Measurements from ENCODE around the gene POMZP3.
"Not testable (repeated sequence)": the region's sequence is repeated elsewhere in the genome, so short reads cannot be mapped to it uniquely, and the experiment has no call there.

Gene POMZP3

DNA sequence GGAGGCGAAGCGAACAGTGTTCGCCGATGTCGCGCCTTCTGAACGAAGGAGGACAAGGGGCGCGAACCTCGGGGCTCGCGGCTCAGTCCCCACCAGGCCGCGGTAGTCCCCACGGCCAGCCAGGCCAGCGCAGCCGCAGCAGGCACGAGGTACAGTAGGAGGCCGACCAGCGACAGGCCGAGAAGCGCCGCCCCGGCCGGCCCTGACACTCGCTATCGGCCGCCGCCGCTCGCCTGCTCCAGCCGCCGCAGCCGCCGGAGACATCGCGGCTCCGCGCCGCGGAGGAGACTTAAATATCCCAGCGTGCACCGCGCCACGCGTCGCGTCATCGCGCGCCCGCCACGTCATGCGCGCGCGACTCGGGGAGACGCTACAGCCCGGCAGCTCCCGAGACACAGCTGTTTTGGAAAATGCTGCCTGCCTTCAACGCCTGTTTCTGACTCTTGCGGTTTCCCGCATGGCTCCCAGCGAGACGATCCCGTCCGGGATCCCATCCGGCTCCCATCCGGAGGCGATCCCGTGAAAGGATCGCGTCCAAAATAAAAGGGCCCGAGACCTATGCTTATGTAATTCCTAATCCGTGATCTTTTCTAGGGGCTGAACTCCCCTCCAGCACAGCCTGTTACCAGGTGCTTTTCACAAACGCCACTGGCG, at the start of gene POMZP3:
Gene POMZP3, minus strand, starts transcription at position 291 of the 654 bp plus-strand sequence. CDS start 1,215 bp downstream, outside the sequence.
- not testable (repeated sequence) for DNase-seq (ENCODE audit: low spot score)

DNA sequence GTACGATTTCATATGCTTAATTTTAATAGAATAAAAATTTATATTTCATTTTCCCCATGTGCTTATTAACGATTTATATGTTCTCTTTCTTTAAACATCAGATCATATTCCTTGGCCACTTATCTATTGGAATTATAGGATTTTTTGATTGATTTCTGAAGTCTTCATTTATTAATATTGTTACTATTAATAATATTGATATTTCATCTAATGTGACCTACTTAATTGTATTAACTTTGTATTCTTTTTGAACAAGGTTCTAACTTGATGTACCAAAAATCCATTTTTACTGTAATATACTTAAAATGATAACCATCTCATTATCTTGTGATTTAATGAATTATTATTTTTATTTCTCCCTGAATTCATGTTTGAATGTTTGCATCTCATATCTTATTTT, 48.7 kb upstream of the POMZP3 start:
- DNase-seq (ENCODE audit: low spot score) = not testable (repeated sequence)

DNA sequence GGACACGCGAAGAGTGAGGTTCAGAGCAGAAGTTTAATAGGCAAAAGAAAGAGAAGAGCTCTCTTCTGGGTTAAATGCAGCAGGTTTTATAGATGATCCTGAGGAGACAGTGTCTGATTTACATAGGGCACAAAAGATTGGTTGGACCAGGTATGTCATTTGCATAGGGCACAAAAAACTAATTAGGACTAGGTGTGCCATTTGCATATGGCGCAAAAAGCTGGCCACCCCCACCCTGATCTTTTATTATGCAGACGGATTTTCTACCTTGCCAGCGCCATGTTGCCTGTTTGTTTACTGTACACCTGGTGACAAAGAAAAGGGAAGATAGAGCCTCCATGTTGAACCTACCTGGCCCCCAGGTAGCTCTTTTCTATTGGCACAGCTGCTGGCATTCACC, 46.3 kb upstream of the POMZP3 start:
- DNase-seq (ENCODE audit: low spot score) = not testable (repeated sequence)

DNA sequence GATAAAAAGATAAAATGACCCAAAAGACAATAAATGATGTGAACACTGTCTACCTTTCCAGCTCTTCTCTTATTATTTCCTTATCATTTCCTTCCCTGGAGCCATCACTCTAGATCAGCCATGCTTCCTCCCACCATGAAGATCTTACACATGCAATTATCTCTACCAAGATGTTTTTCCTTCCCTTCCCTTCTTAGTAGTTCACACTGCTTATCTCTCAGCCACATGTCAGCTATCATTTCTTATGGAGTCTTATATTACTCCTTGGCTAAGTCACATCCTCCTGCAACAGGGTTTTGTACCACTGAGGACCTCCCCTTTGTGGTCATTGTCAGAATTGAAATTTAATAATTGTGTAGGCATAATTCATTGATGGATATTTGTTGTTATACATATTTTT, 32.1 kb upstream of the POMZP3 start:
- DNase-seq (ENCODE audit: low spot score) = not testable (repeated sequence)

DNA sequence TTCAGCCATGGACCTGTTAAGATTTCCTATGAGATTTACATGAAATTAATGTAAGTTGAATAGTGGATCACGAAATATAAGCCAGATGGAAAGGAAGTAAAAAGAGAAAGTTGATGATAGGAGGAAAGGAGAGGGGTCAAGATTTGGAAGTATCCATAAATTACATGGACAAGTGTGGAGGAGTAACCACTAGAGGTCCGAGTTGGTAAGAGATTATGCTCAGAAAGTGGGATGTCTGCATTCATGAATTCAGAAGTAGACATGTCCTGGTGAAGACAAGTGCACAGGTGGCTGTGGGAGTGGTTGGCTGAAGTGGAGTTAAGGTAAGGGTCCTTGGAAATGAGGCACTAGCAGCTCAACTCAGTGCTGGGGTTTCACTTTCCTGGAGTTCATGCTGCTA, 29.3 kb upstream of the POMZP3 start:
- DNase-seq (ENCODE audit: low spot score) = not testable (repeated sequence)

DNA sequence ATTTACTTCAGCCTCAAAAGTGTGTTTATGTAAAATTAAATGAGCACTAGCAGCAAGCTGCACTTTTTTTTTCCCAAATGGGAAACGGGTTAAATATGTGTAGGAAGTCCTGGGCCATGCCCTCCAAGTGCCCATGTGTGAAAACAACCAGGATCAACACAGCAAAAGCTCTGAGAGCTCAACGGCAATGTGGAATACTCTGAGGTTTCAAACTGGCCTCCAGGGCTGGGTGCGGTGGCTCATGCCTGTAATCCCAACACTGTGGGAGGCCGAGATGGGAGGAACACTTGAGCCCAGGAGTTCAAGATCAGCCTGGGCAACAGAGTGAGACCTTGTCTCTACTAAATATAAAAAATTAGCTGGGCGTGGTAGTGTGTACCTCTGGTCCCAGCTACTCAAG, 15.5 kb upstream of the POMZP3 start:
- not testable (repeated sequence) for DNase-seq (ENCODE audit: low spot score)

DNA sequence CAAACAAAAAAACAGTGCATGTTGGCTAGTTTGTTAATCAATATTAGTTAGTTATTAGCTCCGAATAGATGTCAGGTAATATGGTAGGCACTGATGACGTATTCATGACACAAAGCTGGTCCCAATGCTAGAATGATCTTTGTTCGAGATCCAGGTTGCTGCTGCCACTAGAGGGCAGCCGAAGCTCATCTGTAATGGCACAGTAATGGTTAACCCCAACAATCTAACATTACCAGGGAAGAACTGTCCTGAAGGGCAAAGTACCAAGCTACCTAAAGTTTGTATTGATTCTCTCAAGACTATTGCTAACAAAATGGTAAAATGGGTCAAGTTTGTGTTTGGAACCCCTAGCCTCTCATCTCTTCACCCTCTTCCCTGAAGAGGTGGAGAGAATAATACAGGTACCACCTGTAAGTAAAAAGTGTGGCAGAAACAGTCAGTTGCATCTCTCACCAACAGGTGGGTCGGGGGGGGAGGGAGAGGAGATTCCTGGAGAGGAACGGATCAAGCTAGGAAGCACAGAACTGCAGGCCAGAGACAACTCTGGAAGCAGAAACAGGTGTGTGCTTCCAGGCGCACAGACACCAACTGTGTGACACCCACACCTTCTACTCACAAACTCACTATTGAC, 10.1 kb upstream of the POMZP3 start:
- DNase-seq (ENCODE audit: low spot score) = not testable (repeated sequence)

DNA sequence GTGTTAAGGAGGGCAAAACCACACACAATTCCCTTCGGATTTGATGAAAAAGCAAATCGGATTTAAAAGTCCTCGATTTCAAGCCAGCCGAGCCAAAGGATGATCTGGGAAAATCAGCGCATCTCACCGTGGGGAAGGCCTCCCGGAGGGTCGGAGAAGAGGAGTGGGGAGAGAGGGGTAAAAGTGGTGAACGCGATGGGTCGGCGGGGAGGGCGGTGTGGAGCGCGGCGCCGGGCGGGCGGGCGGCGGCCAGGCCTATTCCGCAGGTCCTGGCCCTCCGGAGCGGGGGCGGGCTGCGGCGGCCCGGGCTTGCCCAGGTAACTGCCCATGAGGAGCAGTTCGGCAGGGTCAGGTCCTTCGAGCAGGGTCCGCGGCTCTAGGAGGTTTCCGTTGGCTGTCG, 498 bp downstream of the POMZP3 start:
- peak; percentile 14 for DNase-seq (ENCODE audit: low spot score)

DNA sequence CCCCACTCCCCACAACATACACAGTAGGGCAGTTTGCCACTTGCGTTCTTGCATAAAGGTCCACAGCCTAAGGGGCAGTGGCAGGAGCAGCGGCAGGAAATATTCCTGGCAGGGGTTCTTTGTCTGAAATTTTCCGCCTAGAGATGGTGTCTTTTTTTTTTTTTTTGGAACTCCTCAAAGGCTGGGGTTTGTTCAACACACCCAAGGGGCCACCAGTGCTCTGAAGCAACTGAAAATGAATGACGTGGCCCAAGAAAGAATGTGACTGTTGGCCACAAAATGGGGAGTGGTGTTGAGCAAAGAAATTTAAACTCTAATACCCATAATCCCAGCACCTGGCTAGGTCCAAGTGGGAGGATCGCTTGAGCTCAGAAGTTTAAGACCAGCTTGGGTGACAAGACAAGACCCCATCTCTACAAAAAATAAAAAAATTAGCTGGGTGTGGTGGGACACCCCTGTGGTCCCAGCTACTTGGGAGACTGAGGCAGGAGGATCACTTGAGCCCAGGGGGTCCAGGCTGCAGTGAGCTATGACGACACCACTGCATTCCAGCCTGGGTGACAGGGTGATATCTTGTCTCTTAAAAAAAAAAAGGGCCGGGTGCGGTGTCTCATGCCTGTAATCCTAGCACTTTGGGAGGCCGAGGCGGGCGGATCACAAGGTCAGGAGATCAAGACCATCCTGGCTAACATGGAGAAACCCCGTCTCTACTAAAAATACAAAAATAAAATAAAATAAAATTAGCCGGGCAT, 7.5 kb downstream of the POMZP3 start:
- not testable (repeated sequence) for DNase-seq (ENCODE audit: low spot score)

DNA sequence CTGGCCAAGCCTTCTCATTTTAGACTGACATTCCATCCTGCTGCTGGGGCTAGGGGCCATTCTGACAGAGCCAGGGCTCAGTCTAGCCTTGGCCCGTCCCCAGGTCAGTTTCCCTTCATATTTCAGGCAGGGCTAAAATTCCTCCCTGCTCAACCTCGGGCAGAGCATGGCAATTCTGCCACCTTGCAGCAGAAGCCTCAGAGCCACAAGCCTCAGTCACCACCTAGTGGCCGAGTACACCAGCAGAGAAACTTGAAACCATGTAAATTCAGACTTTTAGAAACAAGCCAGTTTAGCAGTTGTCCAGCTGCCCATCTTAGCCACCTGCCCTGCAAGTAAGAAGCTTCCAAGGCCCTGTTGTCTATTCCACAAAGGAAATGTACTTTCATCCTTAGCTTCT, 13.3 kb downstream of the POMZP3 start:
- not testable (repeated sequence) for DNase-seq (ENCODE audit: low spot score)

DNA sequence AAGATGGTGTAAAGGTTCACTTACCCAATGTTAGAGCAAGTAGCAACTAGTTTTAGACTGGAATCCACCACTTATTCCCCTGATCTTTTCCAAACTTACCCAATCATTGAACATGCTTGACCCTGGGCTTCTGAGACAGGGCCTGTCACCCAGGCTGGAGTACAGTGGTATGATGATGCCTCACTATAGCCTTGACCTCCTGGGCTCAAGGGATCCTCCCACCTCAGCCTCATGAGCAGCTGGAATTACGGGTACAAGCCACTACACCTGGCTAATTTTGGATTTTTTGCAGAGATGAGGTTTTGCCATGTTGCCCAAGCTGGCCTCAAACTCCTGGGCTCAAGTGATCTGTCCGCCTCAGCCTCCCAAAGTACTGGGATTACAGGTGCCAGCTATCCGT, 14.8 kb downstream of the POMZP3 start:
- DNase-seq (ENCODE audit: low spot score) = not testable (repeated sequence)

DNA sequence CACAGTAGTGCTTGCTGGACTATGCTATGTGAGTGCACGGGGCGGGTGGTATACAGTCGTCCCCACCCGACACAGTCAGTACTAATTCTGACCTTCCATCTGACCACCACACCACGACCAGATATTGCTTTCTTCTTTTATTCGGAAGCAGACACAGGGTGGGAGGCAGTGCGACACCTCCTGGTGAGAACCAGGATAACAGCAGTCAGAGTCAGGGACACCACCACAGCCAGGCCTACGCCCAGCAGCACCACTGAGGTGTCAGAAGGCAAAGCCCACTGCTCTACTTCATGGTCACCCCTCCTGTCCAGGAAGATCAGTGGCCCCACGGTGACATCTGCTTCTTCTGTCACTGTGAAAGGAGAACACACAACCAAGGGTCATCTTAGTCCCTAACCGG, 17.2 kb downstream of the POMZP3 start:
- DNase-seq (ENCODE audit: low spot score) = not testable (repeated sequence)

DNA sequence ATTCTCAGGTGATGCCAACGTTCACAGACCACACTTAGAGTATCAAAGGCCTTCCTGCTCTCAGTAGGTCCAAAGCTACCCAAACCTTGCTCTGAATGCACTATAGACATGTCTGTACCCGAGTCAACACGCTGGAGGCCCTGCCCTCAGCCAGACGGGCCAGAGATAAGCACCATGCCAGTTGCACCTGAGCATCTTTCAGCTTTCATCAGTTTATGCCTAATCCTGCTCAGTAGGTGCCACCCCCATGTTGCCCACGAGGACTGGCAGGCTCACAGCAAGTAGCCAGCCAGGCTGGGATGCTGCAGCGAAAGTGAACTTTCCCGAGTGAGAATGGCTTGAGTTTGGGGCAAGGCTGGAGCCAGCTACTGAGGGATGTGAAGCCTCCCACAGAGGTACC, 18.6 kb downstream of the POMZP3 start:
- DNase-seq (ENCODE audit: low spot score) = not testable (repeated sequence)

DNA sequence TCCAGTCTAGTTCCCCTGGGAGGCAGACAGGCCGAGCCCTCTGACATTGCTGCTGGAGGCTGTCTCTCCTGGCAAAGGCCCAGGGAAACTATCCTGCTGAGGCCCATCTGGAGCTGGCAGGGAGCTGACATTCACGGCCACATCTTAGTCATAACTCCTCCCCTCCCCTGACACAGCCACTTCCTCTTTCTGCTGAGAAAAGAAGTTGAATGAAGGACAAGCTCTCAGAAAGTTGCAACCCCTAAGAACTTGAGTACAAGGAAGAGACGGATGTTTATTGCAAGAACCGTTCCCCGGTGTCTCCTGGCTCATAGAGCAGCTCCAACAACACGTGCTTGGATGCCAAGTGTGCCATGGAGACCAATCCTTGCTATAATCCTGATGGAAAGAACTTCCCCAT, 21.1 kb downstream of the POMZP3 start:
- DNase-seq (ENCODE audit: low spot score) = peak; percentile 78

DNA sequence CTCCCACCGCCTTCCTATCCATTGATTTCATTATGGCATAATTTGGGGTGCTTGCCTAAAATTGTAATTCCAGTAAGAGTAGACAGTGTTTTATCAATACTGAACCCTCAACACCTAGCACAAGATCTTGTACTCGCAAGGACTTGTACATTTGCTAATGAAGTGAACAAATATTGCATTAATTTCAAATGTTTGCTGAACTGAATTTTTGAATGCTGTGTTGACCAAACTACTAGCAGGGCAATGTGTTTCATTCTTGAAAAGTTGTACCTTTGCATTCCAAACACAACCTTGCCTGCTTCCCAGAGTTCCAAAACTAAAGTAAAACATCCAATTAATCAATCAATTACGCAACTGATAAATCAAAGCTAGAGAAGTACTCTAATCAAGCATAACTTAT, 26.4 kb downstream of the POMZP3 start:
- DNase-seq (ENCODE audit: low spot score) = not testable (repeated sequence)

DNA sequence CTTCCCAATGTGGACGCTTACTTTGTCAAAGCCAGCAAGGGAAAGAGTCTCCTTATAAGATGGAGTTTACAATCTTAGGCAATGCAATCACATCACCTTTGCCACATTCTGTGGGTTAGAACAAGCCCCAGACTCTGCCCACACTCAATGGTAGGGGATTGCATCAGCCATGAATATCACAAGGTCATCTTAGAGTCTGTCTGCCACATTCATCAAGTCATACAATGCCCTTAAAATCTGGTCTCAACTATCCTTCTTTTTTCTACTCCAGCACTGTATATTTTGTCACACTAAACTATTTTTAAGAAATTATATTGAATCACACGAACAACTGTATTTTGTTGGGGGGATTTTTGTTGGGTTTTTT, 27.0 kb downstream of the POMZP3 start:
- not testable (repeated sequence) for DNase-seq (ENCODE audit: low spot score)

DNA sequence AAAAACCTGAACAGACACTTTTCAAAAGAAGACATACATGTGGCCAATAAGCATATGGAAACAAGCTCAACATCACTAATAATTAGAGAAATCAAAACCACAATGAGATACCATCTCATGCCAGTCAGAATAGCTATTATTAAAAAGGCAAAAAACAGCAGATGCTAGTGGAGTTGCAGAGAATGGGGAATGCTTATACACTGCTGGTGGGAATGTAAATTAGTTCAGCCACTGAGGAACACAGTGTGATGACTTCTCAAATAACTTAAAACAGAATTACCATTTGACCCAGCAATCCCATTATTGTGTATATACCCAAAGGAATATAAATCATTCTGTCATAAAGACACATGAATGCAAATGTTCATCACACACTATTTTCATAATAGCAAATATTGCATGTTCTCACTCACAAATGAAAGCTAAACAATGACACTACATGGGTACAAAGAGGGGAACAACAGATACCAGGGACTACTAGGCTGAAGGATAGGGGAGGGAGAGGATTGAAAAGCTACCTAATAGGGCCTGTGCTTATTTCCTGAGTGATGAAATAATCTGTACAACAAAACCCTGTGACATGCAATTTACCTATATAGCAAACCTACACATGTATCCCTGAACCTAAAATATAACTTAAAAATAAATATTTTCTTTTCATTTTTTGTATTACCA, 28.4 kb downstream of the POMZP3 start:
- DNase-seq (ENCODE audit: low spot score) = not testable (repeated sequence)

DNA sequence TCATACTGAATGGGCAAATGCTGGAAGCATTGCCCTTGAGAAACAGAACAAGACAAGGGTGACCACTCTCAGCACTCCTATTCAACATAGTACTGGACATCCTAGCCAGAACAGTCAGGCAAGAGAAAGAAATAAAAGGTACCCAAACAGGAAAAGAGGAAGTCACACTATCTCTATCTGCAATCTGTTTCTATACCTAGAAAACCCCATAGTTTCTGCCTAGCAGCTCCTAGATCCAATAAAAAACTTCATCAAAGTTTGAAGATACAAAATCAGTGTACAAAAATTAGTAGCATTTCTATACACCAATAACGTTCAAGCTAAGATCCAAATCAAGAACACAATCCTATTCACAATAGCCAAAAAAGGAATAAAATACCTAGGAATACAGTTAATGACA, 29.8 kb downstream of the POMZP3 start:
- DNase-seq (ENCODE audit: low spot score) = not testable (repeated sequence)

DNA sequence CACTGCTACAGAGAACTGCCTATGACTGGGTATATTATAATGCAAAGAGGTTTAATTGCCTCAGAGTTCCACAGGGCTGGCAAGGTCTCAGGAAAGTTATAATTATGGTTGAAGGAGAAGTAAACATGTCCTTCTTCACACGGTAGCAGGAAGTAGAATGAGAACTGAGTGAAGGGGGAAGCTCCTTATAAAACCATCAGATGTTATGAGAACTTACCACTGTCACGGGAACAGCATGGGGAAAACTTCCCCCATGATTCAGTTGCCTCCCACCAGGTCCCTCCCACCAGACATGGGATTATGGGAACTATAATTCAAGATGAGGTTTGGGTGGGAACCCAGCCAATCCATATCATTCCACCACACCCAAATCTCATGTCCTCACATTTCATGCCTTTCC, 34.4 kb downstream of the POMZP3 start:
- not testable (repeated sequence) for DNase-seq (ENCODE audit: low spot score)

DNA sequence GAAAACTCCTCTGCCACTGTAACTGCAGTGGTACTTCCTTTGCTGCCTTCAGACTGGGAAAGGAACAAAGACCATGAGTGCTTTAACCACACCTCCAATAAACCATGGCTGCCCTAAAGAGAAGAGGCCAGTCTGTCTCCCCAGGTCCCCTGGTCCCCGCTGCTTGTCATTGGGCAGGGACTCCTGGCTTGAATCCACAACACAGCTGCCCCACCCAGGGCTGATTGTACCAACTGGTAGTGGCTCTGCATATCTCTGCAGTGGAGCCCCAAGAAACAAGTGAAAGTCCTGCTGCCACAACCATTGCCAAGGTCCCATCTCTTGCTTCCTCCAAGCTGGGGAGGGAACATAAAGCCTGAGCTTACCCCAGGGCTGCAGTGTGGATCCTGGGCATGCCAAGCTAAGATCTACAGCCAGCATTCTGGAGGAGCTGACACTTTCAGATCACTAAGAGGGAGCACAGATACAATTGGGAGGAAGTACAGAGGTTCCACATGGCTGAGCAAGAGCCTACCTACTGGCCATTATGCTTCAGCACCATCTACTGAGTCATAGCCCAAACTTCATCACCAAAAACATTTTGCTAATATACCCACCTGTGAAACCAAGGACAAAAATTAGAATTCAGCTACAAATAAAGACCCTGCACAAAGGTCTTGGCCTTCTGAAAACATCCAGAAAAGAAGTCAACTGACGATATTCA, 35.3 kb downstream of the POMZP3 start:
- not testable (repeated sequence) for DNase-seq (ENCODE audit: low spot score)

DNA sequence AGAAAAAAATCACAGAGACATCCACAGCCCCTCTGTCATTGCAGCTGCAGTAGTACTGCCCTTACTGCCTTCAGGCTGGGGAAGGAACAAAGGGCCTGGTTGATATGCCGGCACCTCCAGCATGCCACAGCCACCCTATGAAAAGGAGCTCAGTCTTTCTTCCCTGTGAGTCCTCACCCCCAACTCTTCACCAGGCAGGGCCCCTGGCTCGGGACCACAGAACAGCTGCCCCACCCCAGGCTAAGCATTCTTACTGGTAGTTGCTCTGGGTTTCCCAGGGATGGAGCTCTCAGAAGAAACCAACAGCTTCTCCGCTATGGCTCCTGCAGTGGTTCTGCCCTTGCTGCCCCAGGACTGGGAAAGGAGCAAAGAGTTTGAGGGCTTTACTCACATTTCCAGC, 36.0 kb downstream of the POMZP3 start:
- DNase-seq (ENCODE audit: low spot score) = not testable (repeated sequence)

DNA sequence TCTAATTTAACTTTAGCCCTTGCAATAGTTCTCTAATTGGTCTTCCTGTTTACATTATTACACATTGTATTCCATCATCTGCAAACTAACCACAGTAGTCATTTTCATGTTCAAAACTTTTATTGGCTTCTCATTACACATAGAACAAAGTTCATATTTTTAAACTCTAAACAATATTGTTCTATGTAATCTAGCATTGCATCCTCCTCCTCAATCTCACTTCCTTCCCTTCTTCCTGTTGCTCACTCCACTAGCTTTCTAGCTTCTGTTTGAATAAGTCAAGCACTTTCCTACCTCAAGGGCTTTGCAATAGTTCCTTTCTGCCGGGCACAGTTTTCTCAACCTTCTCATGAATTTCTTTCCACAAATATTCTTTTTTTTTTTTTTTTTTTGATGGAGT, 38.5 kb downstream of the POMZP3 start:
- DNase-seq (ENCODE audit: low spot score) = not testable (repeated sequence)

All from SW480 (cell line).